ENCODE results near the gene RPS6KA2. TPM values are rescaled to one million over a fixed set of nuclear protein-coding genes. Genes with fewer than 3 reads are reported as not detected.

RPS6KA2 gene
- total and polyA plus RNA-seq, 2 experiments from 2014 or later, result 12.5 to 25.3 TPM

GRCh38 chr6:166483573-166484250 is 143.3 kb downstream of the RPS6KA2 start:
- Histone ChIP-seq H3K27me3 (ENCODE audit: insufficient read depth) (no peaks in the 10 kb centered on the region), H3F3A (replicated peaks; ENCODE audit: low read depth) (no peaks in the 10 kb centered on the region), H3K79me2 (replicated peaks; ENCODE audit: insufficient read depth) (no peaks in the 10 kb centered on the region), H3K9me2 (ENCODE audit: insufficient read depth) (no peaks in the 10 kb centered on the region), H3K36me3 (ENCODE audit: insufficient read depth) (peaks cover 4% of the 10 kb centered on the region; the same call in 1 of the 2 replicates), H3K4me1 (ENCODE audit: insufficient read depth) (no peaks in the 10 kb centered on the region), H3K4me3 (no peak overlapping the region), H4K20me1 (replicated peaks; ENCODE audit: insufficient read depth) (no peaks in the 10 kb centered on the region), H3K4me2 (no peak overlapping the region), H2AFZ (no peak overlapping the region), H3K27ac (ENCODE audit: low read depth) (no peak overlapping the region)
- TF ChIP-seq CREB1 (CRISPR knock-in tag; IDR thresholded peaks at IDR 0.05; ENCODE audit: low read depth) (no peak), NANOG (IDR thresholded peaks at IDR 0.05; ENCODE audit: borderline replicate concordance) (no peak), ETS1 (IDR thresholded peaks at IDR 0.05) (no peak), REST (IDR thresholded peaks at IDR 0.05; ENCODE audit: unreplicated experiment) (no peak), STAT1 (IDR thresholded peaks at IDR 0.05; ENCODE audit: unreplicated experiment) (no peak), CTCF (conservative IDR thresholded peaks at IDR 0.05; ENCODE audit: low read depth in 2 of 2) (no peak), POLR2AphosphoS5 (IDR thresholded peaks at IDR 0.05; ENCODE audit: low read depth) (no peak), ZNF331 (CRISPR knock-in tag; IDR thresholded peaks at IDR 0.05; ENCODE audit: low read depth) (no peak)
- no peak for ATAC-seq
- DNase-seq (ENCODE audit: low spot score), result no peak
- H3K9me3 Mint-ChIP-seq, result no peaks in the 10 kb centered on the region
- peaks cover 9% of the 10 kb centered on the region; the same call in 2 of the 3 replicates for H3K4me1 Mint-ChIP-seq
- peaks cover 41% of the 10 kb centered on the region for H3K36me3 Mint-ChIP-seq (ENCODE audit: low read depth)
- no peak overlapping the region for H3K27ac Mint-ChIP-seq
- no peak overlapping the region for H3K4me3 Mint-ChIP-seq
- H3K27me3 Mint-ChIP-seq (ENCODE audit: insufficient read depth, low read depth, poor library complexity), result peaks cover 14% of the 10 kb centered on the region

- Histone ChIP-seq H3K9me2 (ENCODE audit: insufficient read depth) (no peaks in the 10 kb centered on the region), H3K27me3 (ENCODE audit: insufficient read depth) (no peaks in the 10 kb centered on the region), H3F3A (replicated peaks; ENCODE audit: low read depth) (no peaks in the 10 kb centered on the region), H4K20me1 (replicated peaks; ENCODE audit: insufficient read depth) (no peaks in the 10 kb centered on the region), H3K36me3 (ENCODE audit: insufficient read depth) (peaks cover 4% of the 10 kb centered on the region; the same call in 1 of the 2 replicates), H3K27ac (ENCODE audit: low read depth) (no peak overlapping the region), H3K4me2 (no peak overlapping the region), H3K4me3 (no peak overlapping the region), H2AFZ (no peak overlapping the region), H3K4me1 (ENCODE audit: insufficient read depth) (no peaks in the 10 kb centered on the region), H3K79me2 (replicated peaks; ENCODE audit: insufficient read depth) (no peaks in the 10 kb centered on the region)
- Mint-ChIP-seq H3K27me3 (ENCODE audit: insufficient read depth, low read depth, poor library complexity) (peaks cover 10% of the 10 kb centered on the region), H3K9me3 (no peaks in the 10 kb centered on the region), H3K36me3 (ENCODE audit: low read depth) (peaks cover 41% of the 10 kb centered on the region), H3K4me3 (no peak overlapping the region), H3K27ac (no peak overlapping the region), H3K4me1 (peaks cover 2% of the 10 kb centered on the region; the same call in 2 of the 3 replicates)
- no peak for ATAC-seq
- DNase-seq (ENCODE audit: low spot score), result no peak
- TF ChIP-seq CTCF (conservative IDR thresholded peaks at IDR 0.05; ENCODE audit: low read depth in 2 of 2), result no peak
- TF ChIP-seq NANOG (IDR thresholded peaks at IDR 0.05; ENCODE audit: borderline replicate concordance), result no peak
- no peak for TF ChIP-seq ETS1 (IDR thresholded peaks at IDR 0.05)
- no peak for TF ChIP-seq JUNB (IDR thresholded peaks at IDR 0.05; ENCODE audit: unreplicated experiment)
- no peak for TF ChIP-seq REST (IDR thresholded peaks at IDR 0.05; ENCODE audit: unreplicated experiment)
These were observed 144.0 kb downstream of the RPS6KA2 start for GRCh38 chr6:166483026-166483425.
